ENCODE measurements around the gene SPIN1. TPM values are rescaled to one million over a fixed set of nuclear protein-coding genes. Genes with fewer than 3 reads are reported as not detected.

Gene SPIN1
- total RNA-seq, 4 donors from 2014 or later = 55.8 to 388 (median 127) TPM

DNA sequence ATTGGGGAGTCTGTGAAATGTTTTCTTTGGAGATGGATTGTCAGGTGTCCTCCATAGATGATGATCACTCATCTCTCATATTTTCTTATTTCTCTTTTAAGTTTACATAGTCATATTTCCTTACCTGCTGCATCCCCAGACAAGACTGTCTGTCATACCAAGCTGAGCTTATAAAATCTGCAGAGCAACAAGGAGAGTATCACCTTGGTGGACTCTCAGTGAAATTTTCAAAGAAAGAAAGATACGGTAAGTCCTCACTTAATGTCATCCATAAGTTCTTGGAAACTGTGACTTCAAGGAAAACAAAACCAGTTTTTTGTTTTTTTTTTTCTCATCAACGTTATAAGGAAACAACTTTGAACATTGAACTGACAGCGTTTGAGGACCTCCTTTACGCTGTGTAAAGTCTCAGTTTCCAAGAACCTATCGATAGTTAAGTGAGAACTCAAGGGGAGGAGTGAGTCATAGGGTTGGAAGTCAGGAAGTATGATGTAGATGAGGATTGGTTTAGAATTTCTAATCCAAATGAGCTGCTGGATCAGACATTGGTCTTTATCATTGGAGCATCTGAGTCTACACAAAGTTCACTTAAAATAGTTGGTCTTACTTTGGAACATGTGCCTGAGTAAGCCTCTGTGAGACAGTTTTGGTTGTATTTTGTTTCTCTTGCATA lies 45.5 kb downstream of the SPIN1 start:
- Histone ChIP-seq H3K9me3 (no peaks in the 10 kb centered on the region), H3K4me3 (no peak overlapping the region), H3K4me1 (no peaks in the 10 kb centered on the region), H3K36me3 (no peaks in the 10 kb centered on the region), H3K27me3 (no peaks in the 10 kb centered on the region), H3K27ac (no peak overlapping the region)
- TF ChIP-seq POLR2A (IDR thresholded peaks at IDR 0.05) = no peak
- TF ChIP-seq, protein P1, sequence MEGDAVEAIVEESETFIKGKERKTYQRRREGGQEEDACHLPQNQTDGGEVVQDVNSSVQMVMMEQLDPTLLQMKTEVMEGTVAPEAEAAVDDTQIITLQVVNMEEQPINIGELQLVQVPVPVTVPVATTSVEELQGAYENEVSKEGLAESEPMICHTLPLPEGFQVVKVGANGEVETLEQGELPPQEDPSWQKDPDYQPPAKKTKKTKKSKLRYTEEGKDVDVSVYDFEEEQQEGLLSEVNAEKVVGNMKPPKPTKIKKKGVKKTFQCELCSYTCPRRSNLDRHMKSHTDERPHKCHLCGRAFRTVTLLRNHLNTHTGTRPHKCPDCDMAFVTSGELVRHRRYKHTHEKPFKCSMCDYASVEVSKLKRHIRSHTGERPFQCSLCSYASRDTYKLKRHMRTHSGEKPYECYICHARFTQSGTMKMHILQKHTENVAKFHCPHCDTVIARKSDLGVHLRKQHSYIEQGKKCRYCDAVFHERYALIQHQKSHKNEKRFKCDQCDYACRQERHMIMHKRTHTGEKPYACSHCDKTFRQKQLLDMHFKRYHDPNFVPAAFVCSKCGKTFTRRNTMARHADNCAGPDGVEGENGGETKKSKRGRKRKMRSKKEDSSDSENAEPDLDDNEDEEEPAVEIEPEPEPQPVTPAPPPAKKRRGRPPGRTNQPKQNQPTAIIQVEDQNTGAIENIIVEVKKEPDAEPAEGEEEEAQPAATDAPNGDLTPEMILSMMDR (IDR thresholded peaks at IDR 0.05) = no peak
- intact Hi-C loops (cut with DNase I; ENCODE audit: low total_unique reads) = no loop called here
- no peak for DNase-seq

DNA sequence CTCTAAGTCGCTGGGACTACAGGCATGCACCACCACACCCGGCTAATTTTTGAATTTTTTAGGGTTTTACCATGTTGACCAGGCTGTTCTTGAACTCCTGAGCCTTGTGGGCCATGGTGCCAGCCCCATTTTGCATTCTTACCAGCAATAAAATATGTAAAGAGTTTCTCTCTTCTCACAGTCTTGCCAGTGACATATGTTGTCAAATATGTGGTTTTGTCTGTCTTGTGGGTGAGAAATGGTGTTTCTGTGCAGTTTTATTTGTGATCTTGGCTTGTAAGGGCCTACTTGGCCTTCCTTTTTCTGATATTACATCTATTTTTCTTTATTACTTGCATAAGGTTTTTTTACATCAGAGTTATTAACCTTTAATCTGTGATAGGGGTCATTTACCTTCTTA lies 47.1 kb downstream of the SPIN1 start:
- H3K9me3 ChIP-seq = no peaks in the 10 kb centered on the region
- TF ChIP-seq, protein P1 (IDR thresholded peaks at IDR 0.05) = no peak
- no peak for TF ChIP-seq POLR2A (IDR thresholded peaks at IDR 0.05)
- H3K4me1 ChIP-seq = no peaks in the 10 kb centered on the region
- no peaks in the 10 kb centered on the region for H3K27me3 ChIP-seq
- intact Hi-C loops (cut with DNase I; ENCODE audit: low total_unique reads) = no loop called here
- H3K36me3 ChIP-seq = no peaks in the 10 kb centered on the region
- no peak overlapping the region for H3K27ac ChIP-seq
- DNase-seq = no peak
- H3K4me3 ChIP-seq = no peak overlapping the region

DNA sequence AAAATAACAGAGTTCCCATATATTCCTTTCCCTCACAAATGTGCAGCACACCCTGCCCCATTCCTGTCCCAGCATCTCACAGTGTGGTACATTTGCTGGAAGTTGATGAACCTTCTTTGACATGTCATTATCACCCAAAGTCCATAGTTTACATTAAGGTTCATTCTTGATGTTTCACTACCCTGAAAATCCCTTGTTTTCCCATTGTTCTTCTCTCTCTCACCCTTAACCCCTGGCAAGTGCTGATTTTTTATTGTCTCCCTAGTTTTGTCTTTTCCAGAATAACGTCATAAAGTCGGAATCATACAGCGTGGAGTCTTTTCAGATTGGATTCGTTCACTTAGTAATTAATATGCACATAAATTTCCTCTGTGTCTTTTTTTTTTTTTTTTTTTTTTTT lies 48.1 kb downstream of the SPIN1 start:
- H3K9me3 ChIP-seq = no peaks in the 10 kb centered on the region
- no peak overlapping the region for H3K27ac ChIP-seq
- H3K27me3 ChIP-seq = no peaks in the 10 kb centered on the region
- H3K36me3 ChIP-seq = no peaks in the 10 kb centered on the region
- no peak for DNase-seq
- H3K4me1 ChIP-seq = no peaks in the 10 kb centered on the region
- TF ChIP-seq, protein P1 (IDR thresholded peaks at IDR 0.05) = no peak
- no peak for TF ChIP-seq POLR2A (IDR thresholded peaks at IDR 0.05)
- intact Hi-C loops (cut with DNase I; ENCODE audit: low total_unique reads) = no loop called here
- H3K4me3 ChIP-seq = no peak overlapping the region

DNA sequence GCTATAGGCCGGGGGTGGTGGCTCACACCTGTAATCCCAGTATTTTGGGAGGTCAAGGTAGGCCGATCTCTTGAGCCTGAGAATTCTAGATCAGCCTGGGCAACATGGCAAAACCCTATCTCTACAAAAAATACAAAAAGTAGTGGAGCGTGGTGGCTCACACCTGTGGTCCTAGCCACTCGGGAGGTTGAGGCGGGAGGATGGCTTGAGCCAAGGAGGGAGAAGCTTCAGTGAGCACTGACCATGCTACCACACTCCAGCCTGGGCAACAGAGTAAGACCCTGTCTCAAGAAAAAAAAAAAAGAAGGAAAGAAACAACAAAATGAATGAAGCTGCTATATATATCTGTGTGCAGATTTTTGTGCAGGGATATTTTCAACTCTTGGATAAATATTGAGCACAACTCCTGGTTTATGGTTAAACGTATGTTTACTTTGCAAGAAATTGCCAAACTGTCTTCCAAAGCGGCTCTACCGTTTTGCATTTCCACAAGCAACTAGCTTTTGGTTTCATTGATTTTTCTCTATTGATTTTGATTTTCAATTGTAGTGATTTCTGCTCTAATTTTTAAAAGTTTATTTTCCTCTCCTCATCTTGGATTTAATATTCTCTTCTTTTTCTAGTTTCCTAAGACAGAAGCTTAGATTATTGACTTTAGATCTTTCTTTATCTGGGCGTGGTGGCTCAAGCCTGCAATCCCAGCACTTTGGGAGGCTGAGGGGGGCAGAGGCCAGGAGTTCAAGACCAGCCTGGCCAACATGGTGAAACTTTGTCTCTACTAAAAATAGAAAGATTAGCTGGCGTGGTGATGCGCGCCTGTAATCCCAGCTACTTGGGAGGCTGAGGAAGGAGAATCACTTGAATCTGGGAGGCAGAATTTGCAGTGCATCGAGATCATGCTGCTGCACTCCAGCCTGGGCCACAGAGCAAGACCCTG lies 49.2 kb downstream of the SPIN1 start:
- intact Hi-C loops (cut with DNase I; ENCODE audit: low total_unique reads) = no loop called here
- TF ChIP-seq, protein P1 (IDR thresholded peaks at IDR 0.05) = no peak
- no peaks in the 10 kb centered on the region for H3K36me3 ChIP-seq

DNA sequence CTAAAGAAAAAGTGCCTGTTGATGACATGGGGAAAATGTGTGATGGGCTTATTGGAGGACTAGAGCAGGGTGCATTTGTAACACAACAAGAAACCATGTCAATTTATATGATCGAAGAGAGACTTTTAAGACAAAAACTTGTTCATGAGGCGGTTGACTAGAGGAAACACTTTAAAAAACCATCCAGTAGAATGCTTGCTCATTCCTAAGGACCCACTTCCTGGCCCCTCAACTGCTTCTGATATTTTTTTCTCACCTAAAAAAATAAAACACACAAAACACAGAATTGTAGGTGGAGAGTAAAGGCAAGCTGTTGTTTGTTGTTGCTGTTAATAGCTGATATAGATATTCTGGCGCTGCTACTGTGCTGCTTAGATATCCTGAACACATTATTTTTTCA lies 50.6 kb downstream of the SPIN1 start:
- H3K9me3 ChIP-seq = no peaks in the 10 kb centered on the region
- no peak overlapping the region for H3K27ac ChIP-seq
- no peaks in the 10 kb centered on the region for H3K4me1 ChIP-seq
- H3K27me3 ChIP-seq = no peaks in the 10 kb centered on the region
- H3K36me3 ChIP-seq = no peaks in the 10 kb centered on the region
- TF ChIP-seq, protein P1 (IDR thresholded peaks at IDR 0.05) = no peak
- TF ChIP-seq POLR2A (IDR thresholded peaks at IDR 0.05) = no peak
- no peak overlapping the region for H3K4me3 ChIP-seq
- intact Hi-C loops (cut with DNase I; ENCODE audit: low total_unique reads) = no loop called here
- no peak for DNase-seq

More for the DNA sequence above, 49.2 kb downstream of the SPIN1 start:
- no peak for DNase-seq
- Histone ChIP-seq H3K27ac (no peak overlapping the region), H3K4me1 (no peaks in the 10 kb centered on the region), H3K4me3 (no peak overlapping the region), H3K27me3 (no peaks in the 10 kb centered on the region), H3K9me3 (no peaks in the 10 kb centered on the region)
